OCI-M2 (cell line): ENCODE data around the gene ASMTL.
"Not testable (repeated sequence)": the region's sequence is repeated elsewhere in the genome, so short reads cannot be mapped to it uniquely, and the experiment has no call there.

Experiments used
- DNase-seq: peaks from one replicate; lab custom pipeline; 2025; ENCODE audit not compliant: unreplicated experiment; lab: John Stamatoyannopoulos, UW

The ASMTL gene

GRCh38 chrX:1452516-1453394 is at the start of gene ASMTL:
Gene ASMTL, minus strand, starts transcription at chrX:1452909. Its CDS starts 69 bp downstream, at chrX:1452840.
- DNase-seq = no peak

GRCh38 chrX:1502241-1502640 is 49.5 kb upstream of the ASMTL start:
- no peak for DNase-seq

GRCh38 chrX:1500701-1501624 is 48.3 kb upstream of the ASMTL start:
- DNase-seq = no peak

- DNase-seq = no peak
Observed at GRCh38 chrX:1496076-1496475, 43.4 kb upstream of the ASMTL start.

GRCh38 chrX:1493877-1494510 is 41.3 kb upstream of the ASMTL start:
- DNase-seq = no peak

GRCh38 chrX:1493412-1493811 is 40.7 kb upstream of the ASMTL start:
- no peak for DNase-seq

GRCh38 chrX:1492421-1493012 is 39.8 kb upstream of the ASMTL start:
- no peak for DNase-seq

- DNase-seq = no peak
Observed at GRCh38 chrX:1491851-1492349, 39.2 kb upstream of the ASMTL start.

- DNase-seq = not testable (repeated sequence)
Observed at GRCh38 chrX:1491248-1491647, 38.5 kb upstream of the ASMTL start.

GRCh38 chrX:1490723-1491122 is 38.0 kb upstream of the ASMTL start:
- not testable (repeated sequence) for DNase-seq

GRCh38 chrX:1489354-1489753 is 36.6 kb upstream of the ASMTL start:
- not testable (repeated sequence) for DNase-seq

GRCh38 chrX:1488745-1489144 is 36.0 kb upstream of the ASMTL start:
- DNase-seq = no peak

GRCh38 chrX:1488141-1488540 is 35.4 kb upstream of the ASMTL start:
- DNase-seq = no peak

GRCh38 chrX:1487401-1487800 is 34.7 kb upstream of the ASMTL start:
- DNase-seq = no peak

GRCh38 chrX:1486749-1487361 is 34.1 kb upstream of the ASMTL start:
- no peak for DNase-seq

- no peak for DNase-seq
Observed at GRCh38 chrX:1486177-1486576, 33.5 kb upstream of the ASMTL start.

GRCh38 chrX:1485033-1485432 is 32.3 kb upstream of the ASMTL start:
- DNase-seq = no peak

GRCh38 chrX:1484638-1485019 is 31.9 kb upstream of the ASMTL start:
- no peak for DNase-seq

GRCh38 chrX:1483843-1484637 is 31.3 kb upstream of the ASMTL start:
- DNase-seq = no peak

- DNase-seq = not testable (repeated sequence)
Observed at GRCh38 chrX:1482530-1482928, 29.8 kb upstream of the ASMTL start.
